GM18511 (cell line): ENCODE results near the gene ZNF70.

ENCODE experiments used
- ATAC-seq: cut with Tn5 transposase; IDR thresholded peaks from one replicate; pipeline ENCODE4 v1.9.1; 2021; ENCODE audit warnings: mild to moderate bottlenecking, moderate library complexity; ENCODE audit not compliant: unreplicated experiment

The ZNF70 gene

GRCh38 chr22:23695571-23696325 lies 55.2 kb downstream of the ZNF70 start:
- ATAC-seq, result no peak

- no peak for ATAC-seq
Observed at GRCh38 chr22:23695141-23695540, 55.8 kb downstream of the ZNF70 start.

GRCh38 chr22:23693979-23694680 lies 56.8 kb downstream of the ZNF70 start:
- no peak for ATAC-seq

GRCh38 chr22:23692598-23693291 lies 58.2 kb downstream of the ZNF70 start:
- no peak for ATAC-seq

- ATAC-seq, result no peak
Observed at GRCh38 chr22:23691748-23692423, 59.0 kb downstream of the ZNF70 start.

- ATAC-seq, result no peak
Observed at GRCh38 chr22:23690713-23691112, 60.2 kb downstream of the ZNF70 start, which contains the start of gene RGL4. Gene RGL4 (plus strand): TSS chr22:23691013. CDS start chr22:23692031, 1,018 bp downstream.

GRCh38 chr22:23689414-23689813 lies 61.5 kb downstream of the ZNF70 start:
- ATAC-seq, result no peak
